ENCODE data around the gene PTPRN2.

DNA sequence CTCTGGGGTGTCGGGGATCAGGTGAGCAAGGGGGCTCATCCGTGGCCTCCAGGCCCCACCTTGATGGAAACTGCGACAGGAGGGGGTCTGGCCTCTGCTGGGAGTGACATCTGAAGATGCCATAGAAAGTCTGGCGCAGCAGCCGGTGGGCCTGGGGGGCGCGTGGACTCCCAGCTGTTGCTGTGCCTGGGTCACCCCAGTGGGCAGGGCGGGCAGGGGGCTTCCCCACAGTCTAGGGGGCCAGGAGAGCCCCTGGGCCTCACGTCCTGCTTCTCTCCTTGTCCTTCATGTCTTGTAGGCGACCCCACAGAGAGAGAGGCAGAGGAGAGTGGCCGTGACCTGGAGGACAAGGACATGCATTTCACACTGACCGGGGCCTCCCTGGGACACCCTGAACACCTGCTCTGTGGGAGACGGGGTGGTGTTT is 800.3 kb downstream of the PTPRN2 start:
- TF ChIP-seq POLR2AphosphoS5 (IDR thresholded peaks at IDR 0.05; ENCODE audit: low read depth, low read length) = no peak
- no peak for TF ChIP-seq AHR (CRISPR knock-in tag; IDR thresholded peaks at IDR 0.05)
- no peak for TF ChIP-seq ZNF772 (CRISPR knock-in tag; IDR thresholded peaks at IDR 0.05)
- TF ChIP-seq, protein P1, sequence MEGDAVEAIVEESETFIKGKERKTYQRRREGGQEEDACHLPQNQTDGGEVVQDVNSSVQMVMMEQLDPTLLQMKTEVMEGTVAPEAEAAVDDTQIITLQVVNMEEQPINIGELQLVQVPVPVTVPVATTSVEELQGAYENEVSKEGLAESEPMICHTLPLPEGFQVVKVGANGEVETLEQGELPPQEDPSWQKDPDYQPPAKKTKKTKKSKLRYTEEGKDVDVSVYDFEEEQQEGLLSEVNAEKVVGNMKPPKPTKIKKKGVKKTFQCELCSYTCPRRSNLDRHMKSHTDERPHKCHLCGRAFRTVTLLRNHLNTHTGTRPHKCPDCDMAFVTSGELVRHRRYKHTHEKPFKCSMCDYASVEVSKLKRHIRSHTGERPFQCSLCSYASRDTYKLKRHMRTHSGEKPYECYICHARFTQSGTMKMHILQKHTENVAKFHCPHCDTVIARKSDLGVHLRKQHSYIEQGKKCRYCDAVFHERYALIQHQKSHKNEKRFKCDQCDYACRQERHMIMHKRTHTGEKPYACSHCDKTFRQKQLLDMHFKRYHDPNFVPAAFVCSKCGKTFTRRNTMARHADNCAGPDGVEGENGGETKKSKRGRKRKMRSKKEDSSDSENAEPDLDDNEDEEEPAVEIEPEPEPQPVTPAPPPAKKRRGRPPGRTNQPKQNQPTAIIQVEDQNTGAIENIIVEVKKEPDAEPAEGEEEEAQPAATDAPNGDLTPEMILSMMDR (CRISPR knock-in tag; IDR thresholded peaks at IDR 0.05) = no peak
- no peak for TF ChIP-seq BCLAF1 (IDR thresholded peaks at IDR 0.05)
- TF ChIP-seq, protein P2, sequence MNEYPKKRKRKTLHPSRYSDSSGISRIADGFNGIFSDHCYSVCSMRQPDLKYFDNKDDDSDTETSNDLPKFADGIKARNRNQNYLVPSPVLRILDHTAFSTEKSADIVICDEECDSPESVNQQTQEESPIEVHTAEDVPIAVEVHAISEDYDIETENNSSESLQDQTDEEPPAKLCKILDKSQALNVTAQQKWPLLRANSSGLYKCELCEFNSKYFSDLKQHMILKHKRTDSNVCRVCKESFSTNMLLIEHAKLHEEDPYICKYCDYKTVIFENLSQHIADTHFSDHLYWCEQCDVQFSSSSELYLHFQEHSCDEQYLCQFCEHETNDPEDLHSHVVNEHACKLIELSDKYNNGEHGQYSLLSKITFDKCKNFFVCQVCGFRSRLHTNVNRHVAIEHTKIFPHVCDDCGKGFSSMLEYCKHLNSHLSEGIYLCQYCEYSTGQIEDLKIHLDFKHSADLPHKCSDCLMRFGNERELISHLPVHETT (CRISPR knock-in tag; conservative IDR thresholded peaks at IDR 0.05) = no peak
